SK-N-SH (cell line): ENCODE data around the gene SPEG. TPM values are rescaled to one million over a fixed set of nuclear protein-coding genes. Genes with fewer than 3 reads are reported as not detected.

Experiments used
- CTCF ChIA-PET: fragments of 300-600, 350-600 bp; formaldehyde crosslinking; extraction: SDS; loops from one replicate; lab custom pipeline; 2021; lab: Yijun Ruan, JAX
- POLR2A ChIA-PET: fragments of 350-600 bp; sonication (Branson Sonifier 250); formaldehyde crosslinking; extraction: SDS; loops from one replicate; lab custom pipeline; 2020; ENCODE audit warnings: antibody characterized with exemption, inconsistent platforms; lab: Yijun Ruan, JAX
- DNase-seq: peaks from one replicate; pipeline ENCODE4 v3.0.0; 2012
- H2AFZ ChIP-seq: fragments of 200-600 bp; sonication (generic); 2 replicates; pipeline ENCODE4 v1.8.1; 2016; ENCODE audit warnings: antibody characterized with exemption, mild to moderate bottlenecking, low read depth
- H3F3A ChIP-seq: fragments of 200-600 bp; sonication (generic); replicated peaks from 2 replicates; pipeline ENCODE3; 2016; ENCODE audit warnings: antibody characterized with exemption, mild to moderate bottlenecking; ENCODE audit not compliant: insufficient read depth
- H3K27ac ChIP-seq, 2 experiments: fragments of 200-500 bp in 1 of 2; fragments of 200-600 bp in 1 of 2; sonication (Bioruptor generic) in 1 of 2; sonication (generic), shearing (Covaris generic) in 1 of 2; 2 replicates each; pipeline versions ENCODE4 v1.5.1 to v1.6.1; 2014 to 2016; ENCODE audit warnings: low read depth in 2 of 2, inconsistent platforms in 1 of 2, low read length in 1 of 2, mild to moderate bottlenecking in 1 of 2, mixed read lengths in 1 of 2
- H3K27me3 ChIP-seq: fragments of 200-600 bp; sonication (generic), shearing (Covaris generic); 2 replicates; pipeline ENCODE4 v1.6.1; 2016; ENCODE audit warnings: mixed run types; ENCODE audit not compliant: insufficient read depth
- H3K36me3 ChIP-seq, 2 experiments: fragments of 200-500 bp in 1 of 2; fragments of 200-600 bp in 1 of 2; sonication (Bioruptor generic) in 1 of 2; sonication (generic) in 1 of 2; replicated peaks in 1 of 2; 2 replicates each; pipeline versions ENCODE3 to v1.5.1; 2014 to 2016; ENCODE audit warnings: low read length in 1 of 2, mild to moderate bottlenecking in 1 of 2; ENCODE audit not compliant: insufficient read depth in 2 of 2, control insufficient read depth in 1 of 2
- H3K4me1 ChIP-seq, 2 experiments: fragments of 200-500 bp in 1 of 2; fragments of 200-600 bp in 1 of 2; sonication (Bioruptor generic) in 1 of 2; sonication (generic), shearing (Covaris generic) in 1 of 2; 2 replicates each; pipeline versions ENCODE4 v1.5.1 to v1.6.1; 2014 to 2016; ENCODE audit warnings: low read depth in 1 of 2, low read length in 1 of 2, mixed run types in 1 of 2; ENCODE audit not compliant: insufficient read depth in 2 of 2, control insufficient read depth in 1 of 2
- H3K4me2 ChIP-seq: fragments of 200-600 bp; sonication (generic), shearing (Covaris generic); 2 replicates; pipeline ENCODE4 v1.6.1; 2017; ENCODE audit warnings: mixed run types
- H3K4me3 ChIP-seq, 2 experiments: fragments of 200-500 bp in 1 of 2; fragments of 200-600 bp in 1 of 2; sonication (Bioruptor generic) in 1 of 2; sonication (generic), shearing (Covaris generic) in 1 of 2; 2 replicates each; pipeline versions ENCODE4 v1.5.1 to v1.8.1; 2014 to 2016; ENCODE audit warnings: low read depth in 2 of 2, inconsistent platforms in 1 of 2, low read length in 1 of 2, mild to moderate bottlenecking in 1 of 2, mixed read lengths in 1 of 2, moderate library complexity in 1 of 2
- H3K79me2 ChIP-seq: fragments of 200-600 bp; sonication (generic); 2 replicates; pipeline ENCODE4 v1.8.1; 2017; ENCODE audit warnings: mild to moderate bottlenecking; ENCODE audit not compliant: insufficient read depth
- H3K9ac ChIP-seq: fragments of 200-600 bp; sonication (generic); 2 replicates; pipeline ENCODE4 v1.6.1; 2017; ENCODE audit warnings: mixed run types
- H3K9me2 ChIP-seq: fragments of 200-600 bp; sonication (generic); 2 replicates; pipeline ENCODE4 v1.6.1; 2017; ENCODE audit warnings: mixed run types
- H3K9me3 ChIP-seq: fragments of 200-600 bp; sonication (generic); 2 replicates; pipeline ENCODE4 v1.6.1; 2017; ENCODE audit warnings: mixed run types, mild to moderate bottlenecking, moderate library complexity
- H4K20me1 ChIP-seq: fragments of 200-600 bp; sonication (generic); 2 replicates; pipeline ENCODE4 v1.6.1; 2017; ENCODE audit warnings: mild to moderate bottlenecking, mixed run types; ENCODE audit not compliant: insufficient read depth
- CHD2 ChIP-seq: fragments of 150-350 bp; IDR thresholded peaks from 2 replicates; pipeline ENCODE4 v1.6.1; 2018; ENCODE audit warnings: low read length; ENCODE audit not compliant: partially characterized antibody
- EP300 ChIP-seq, 2 experiments: IDR thresholded peaks; 2 replicates each; pipeline versions ENCODE4 v1.4.0 to v1.6.1; 2012; ENCODE audit warnings: borderline replicate concordance in 1 of 2, low read depth in 1 of 2, low read length in 1 of 2
- FOXM1 ChIP-seq: IDR thresholded peaks from 2 replicates; pipeline ENCODE4 v1.4.0; 2012; ENCODE audit warnings: low read depth, mild to moderate bottlenecking
- MAX ChIP-seq: IDR thresholded peaks from 2 replicates; pipeline ENCODE4 v1.4.0; 2012; ENCODE audit warnings: low read depth
- MXI1 ChIP-seq: IDR thresholded peaks from 2 replicates; pipeline ENCODE4 v1.6.1; 2012; ENCODE audit warnings: mild to moderate bottlenecking, low read depth, low read length, improper control_type of control experiment
- NRF1 ChIP-seq: IDR thresholded peaks from 2 replicates; pipeline ENCODE4 v1.6.1; 2012; ENCODE audit warnings: low read depth, mild to moderate bottlenecking, low read length
- PBX3 ChIP-seq: IDR thresholded peaks from 2 replicates; pipeline ENCODE4; 2012
- RFX5 ChIP-seq: IDR thresholded peaks from 2 replicates; pipeline ENCODE4 v1.6.1; 2012; ENCODE audit warnings: mild to moderate bottlenecking, improper control_type of control experiment, low read length
- SIN3A ChIP-seq: IDR thresholded peaks from 2 replicates; pipeline ENCODE4 v1.6.1; 2012; ENCODE audit warnings: low read depth, mild to moderate bottlenecking, low read length, moderate library complexity, borderline replicate concordance
- USF1 ChIP-seq: IDR thresholded peaks from 2 replicates; pipeline ENCODE4 v1.4.0; 2012; ENCODE audit warnings: low read depth, borderline replicate concordance
- YY1 ChIP-seq: IDR thresholded peaks from 2 replicates; pipeline ENCODE4 v1.4.0; 2012; ENCODE audit warnings: low read depth, mild to moderate bottlenecking
- WGBS: methylation state at CpG from one replicate; pipeline ENCODE4 v1.1.6; 2017; ENCODE audit warnings: low lambda C conversion rate; 5-methylcytosine and 5-hydroxymethylcytosine counted together
- polyA plus RNA-seq, 3 experiments: library from polyadenylated mRNA; depleted of rRNA; stranded (reverse); fragments of >200 nt; gene quantifications; 2 replicates each; pipeline ENCODE4 v1.2.3, GENCODE V29; 2012
- TF ChIP-seq, protein P1 (sequence below): fragments of 150-350 bp; IDR thresholded peaks from 2 replicates; pipeline ENCODE4 v1.6.1; 2017; ENCODE audit warnings: antibody characterized with exemption, low read length, low read depth, borderline replicate concordance
- TF ChIP-seq, protein P2 (sequence below): IDR thresholded peaks from 2 replicates; pipeline ENCODE4 v1.4.0; 2012; ENCODE audit warnings: low read depth, borderline replicate concordance
- TF ChIP-seq, protein P3 (sequence below): fragments of 200-600 bp; sonication (generic); IDR thresholded peaks from 2 replicates; pipeline ENCODE4 v1.6.1; 2017; ENCODE audit warnings: antibody characterized with exemption, mild to moderate bottlenecking, moderate library complexity

Gene SPEG
- polyA plus RNA-seq, 1 of the 3 experiments (the other 2 are of a cell fraction) = 107 TPM

GRCh38 chr2:219497495-219498279 is 63.0 kb downstream of the SPEG start:
- Histone ChIP-seq H3K79me2 (peaks cover 20% of the 10 kb centered on the region), H3K4me3 (peak overlapping the region; percentile 81 to 85), H3K4me1 (peaks cover 16 to 63% of the 10 kb centered on the region in 2 experiments), H3K9ac (peak overlapping the region; percentile 90), H3K9me3 (no peaks in the 10 kb centered on the region), H3K27me3 (no peaks in the 10 kb centered on the region), H4K20me1 (no peaks in the 10 kb centered on the region), H3K4me2 (peak overlapping the region; percentile 98), H3F3A (no peaks in the 10 kb centered on the region), H3K27ac (peak overlapping the region; percentile 81 to 99), H3K36me3 (peaks cover 3 to 7% of the 10 kb centered on the region in 2 experiments), H2AFZ (peak overlapping the region; percentile 78), H3K9me2 (no peaks in the 10 kb centered on the region)
- peak; percentile 94 for DNase-seq
- ChIA-PET POLR2A (interaction anchor here (0.7 to 4.6 kb wide), 12 partner anchors 9 to 109 kb away, joined by 3 to 53 read pairs (median 10); partner anchors contain the start of genes ASIC4, CHPF and TMEM198), CTCF (interaction anchor here (1.0 to 62.1 kb wide), 4 partner anchors 3 to 95 kb away, joined by 3 to 2824 read pairs (median 1416); partner anchors contain the start of genes ASIC4, CHPF, GMPPA and TMEM198)
- 49% methylated on average over 29 of the region's 59 CpGs for WGBS
- TF ChIP-seq MAX (peak; percentile 70; the same call in 1 of the 2 replicates), NRF1 (no peak), CHD2 (peak; percentile 12)
- TF ChIP-seq, protein P1, sequence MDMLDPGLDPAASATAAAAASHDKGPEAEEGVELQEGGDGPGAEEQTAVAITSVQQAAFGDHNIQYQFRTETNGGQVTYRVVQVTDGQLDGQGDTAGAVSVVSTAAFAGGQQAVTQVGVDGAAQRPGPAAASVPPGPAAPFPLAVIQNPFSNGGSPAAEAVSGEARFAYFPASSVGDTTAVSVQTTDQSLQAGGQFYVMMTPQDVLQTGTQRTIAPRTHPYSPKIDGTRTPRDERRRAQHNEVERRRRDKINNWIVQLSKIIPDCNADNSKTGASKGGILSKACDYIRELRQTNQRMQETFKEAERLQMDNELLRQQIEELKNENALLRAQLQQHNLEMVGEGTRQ = no peak

DNA sequence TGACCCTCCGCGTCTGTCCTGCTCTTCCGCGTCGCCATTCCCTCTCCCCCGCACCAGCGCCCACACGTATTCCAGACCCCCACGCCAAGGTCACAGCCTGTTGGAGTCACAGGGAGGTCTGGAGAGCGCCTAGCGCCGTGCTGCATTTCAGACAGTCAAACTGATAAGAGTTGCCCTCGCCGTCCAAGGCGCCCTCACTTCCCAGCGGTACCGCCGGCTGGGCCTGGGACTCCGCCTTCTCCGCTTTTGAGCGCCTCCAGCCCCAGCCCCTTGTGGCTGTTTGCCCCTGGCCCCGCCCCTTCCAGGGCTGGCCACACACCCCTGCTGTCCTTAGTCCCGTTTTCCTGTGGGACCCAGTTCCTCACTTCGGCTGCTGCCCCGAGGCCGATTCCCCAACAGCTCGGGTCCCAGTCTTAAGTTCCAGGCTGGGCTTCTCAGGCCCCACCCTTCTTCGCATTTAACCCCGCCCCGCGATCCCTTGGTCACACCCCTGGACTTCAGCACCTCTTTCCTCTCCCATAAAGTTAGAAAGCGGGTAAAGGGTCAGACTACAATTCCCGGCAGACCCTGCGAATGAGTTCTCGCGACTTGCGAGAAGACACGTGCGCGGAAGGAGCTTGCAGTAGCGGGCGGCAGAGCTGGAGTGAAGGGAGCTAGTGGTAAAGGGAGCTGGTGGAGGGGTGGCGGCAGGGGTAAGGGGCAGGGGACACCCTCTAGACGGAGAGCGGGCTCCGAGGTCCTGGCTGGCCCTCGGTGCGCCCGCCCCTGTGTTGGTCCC is 63.8 kb downstream of the SPEG start, which contains the start of gene GMPPA:
Gene GMPPA (plus strand): TSS at position 612 of the 778 bp plus-strand sequence. CDS start 1,085 bp downstream, outside the sequence.
- POLR2A ChIA-PET = interaction anchor here (0.6 to 4.6 kb wide), 14 partner anchors 9 to 1203 kb away, joined by 3 to 53 read pairs (median 6); partner anchors contain the start of genes ASIC4, CHPF and TMEM198
- H3K9me3 ChIP-seq = no peaks in the 10 kb centered on the region
- peak within 1 kb of the TSS; percentile 90 for H3K9ac ChIP-seq
- 1% methylated on average over 42 of the region's 49 CpGs for WGBS
- peak within 1 kb of the TSS; percentile 78 for H2AFZ ChIP-seq
- peaks cover 3 to 12% of the 10 kb centered on the region in 2 experiments for H3K36me3 ChIP-seq
- H3K9me2 ChIP-seq = no peaks in the 10 kb centered on the region
- peak within 1 kb of the TSS; percentile 98 for H3K4me2 ChIP-seq
- peak; percentile 93 for DNase-seq
- H3K4me3 ChIP-seq = peak within 1 kb of the TSS; percentile 81 to 85
- H3K4me1 ChIP-seq = peaks cover 16 to 68% of the 10 kb centered on the region in 2 experiments
- peaks cover 20% of the 10 kb centered on the region for H3K79me2 ChIP-seq
- CTCF ChIA-PET = interaction anchor here (0.8 to 62.1 kb wide), 5 partner anchors 4 to 110 kb away, joined by 3 to 2824 read pairs (median 7); partner anchors contain the start of genes ASIC4, CHPF, GMPPA and TMEM198
- peak within 1 kb of the TSS; percentile 81 to 99 for H3K27ac ChIP-seq
- no peaks in the 10 kb centered on the region for H3F3A ChIP-seq
- no peaks in the 10 kb centered on the region for H3K27me3 ChIP-seq
- H4K20me1 ChIP-seq = no peaks in the 10 kb centered on the region
- no peak for TF ChIP-seq YY1
- TF ChIP-seq, protein P2, sequence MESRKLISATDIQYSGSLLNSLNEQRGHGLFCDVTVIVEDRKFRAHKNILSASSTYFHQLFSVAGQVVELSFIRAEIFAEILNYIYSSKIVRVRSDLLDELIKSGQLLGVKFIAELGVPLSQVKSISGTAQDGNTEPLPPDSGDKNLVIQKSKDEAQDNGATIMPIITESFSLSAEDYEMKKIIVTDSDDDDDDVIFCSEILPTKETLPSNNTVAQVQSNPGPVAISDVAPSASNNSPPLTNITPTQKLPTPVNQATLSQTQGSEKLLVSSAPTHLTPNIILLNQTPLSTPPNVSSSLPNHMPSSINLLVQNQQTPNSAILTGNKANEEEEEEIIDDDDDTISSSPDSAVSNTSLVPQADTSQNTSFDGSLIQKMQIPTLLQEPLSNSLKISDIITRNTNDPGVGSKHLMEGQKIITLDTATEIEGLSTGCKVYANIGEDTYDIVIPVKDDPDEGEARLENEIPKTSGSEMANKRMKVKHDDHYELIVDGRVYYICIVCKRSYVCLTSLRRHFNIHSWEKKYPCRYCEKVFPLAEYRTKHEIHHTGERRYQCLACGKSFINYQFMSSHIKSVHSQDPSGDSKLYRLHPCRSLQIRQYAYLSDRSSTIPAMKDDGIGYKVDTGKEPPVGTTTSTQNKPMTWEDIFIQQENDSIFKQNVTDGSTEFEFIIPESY = peak; percentile 99
- TF ChIP-seq, protein P3, sequence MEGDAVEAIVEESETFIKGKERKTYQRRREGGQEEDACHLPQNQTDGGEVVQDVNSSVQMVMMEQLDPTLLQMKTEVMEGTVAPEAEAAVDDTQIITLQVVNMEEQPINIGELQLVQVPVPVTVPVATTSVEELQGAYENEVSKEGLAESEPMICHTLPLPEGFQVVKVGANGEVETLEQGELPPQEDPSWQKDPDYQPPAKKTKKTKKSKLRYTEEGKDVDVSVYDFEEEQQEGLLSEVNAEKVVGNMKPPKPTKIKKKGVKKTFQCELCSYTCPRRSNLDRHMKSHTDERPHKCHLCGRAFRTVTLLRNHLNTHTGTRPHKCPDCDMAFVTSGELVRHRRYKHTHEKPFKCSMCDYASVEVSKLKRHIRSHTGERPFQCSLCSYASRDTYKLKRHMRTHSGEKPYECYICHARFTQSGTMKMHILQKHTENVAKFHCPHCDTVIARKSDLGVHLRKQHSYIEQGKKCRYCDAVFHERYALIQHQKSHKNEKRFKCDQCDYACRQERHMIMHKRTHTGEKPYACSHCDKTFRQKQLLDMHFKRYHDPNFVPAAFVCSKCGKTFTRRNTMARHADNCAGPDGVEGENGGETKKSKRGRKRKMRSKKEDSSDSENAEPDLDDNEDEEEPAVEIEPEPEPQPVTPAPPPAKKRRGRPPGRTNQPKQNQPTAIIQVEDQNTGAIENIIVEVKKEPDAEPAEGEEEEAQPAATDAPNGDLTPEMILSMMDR = no peak; the same call in 1 of the 2 replicates
- TF ChIP-seq FOXM1 = no peak
- peak; percentile 88 for TF ChIP-seq MXI1
- TF ChIP-seq EP300 (IDR thresholded peaks at IDR 0.05; ENCODE audit: borderline replicate concordance in 1 of 2, low read depth in 1 of 2, low read length in 1 of 2) = no peak
- TF ChIP-seq PBX3 = no peak
- TF ChIP-seq USF1 = peak; percentile 88
- TF ChIP-seq, protein P1 = peak; percentile 55; the same call in 1 of the 2 replicates
- no peak for TF ChIP-seq RFX5
- peak; percentile 96 for TF ChIP-seq SIN3A
